ENCODE data around the gene NID1. TPM values are rescaled to one million over a fixed set of nuclear protein-coding genes. Genes with fewer than 3 reads are reported as not detected.
A peak's percentile ranks its signal among the peaks of the same experiment; 100 is the strongest.

Gene NID1
- total RNA-seq (2014; rRNA removed; shearing (Covaris generic)): 12.9 and 16.4 TPM in 2 replicates

- peak; percentile 98 for DNase-seq
- H3K27me3 ChIP-seq (ENCODE audit: control insufficient read depth, insufficient read depth, low read length): peaks cover 31% of the 10 kb centered on the region
- no peaks in the 10 kb centered on the region for H3K36me3 ChIP-seq (replicated peaks; ENCODE audit: control insufficient read depth, insufficient read depth, low read length)
- peak within 1 kb of the TSS; percentile 84 for H3K4me3 ChIP-seq (ENCODE audit: insufficient read depth, low read depth, low read length)
Observed at GRCh38 chr1:236064674-236065508, at the start of gene NID1. Gene NID1, minus strand, starts transcription at chr1:236065090. Its CDS starts 11 bp downstream, at chr1:236065079.

GRCh38 chr1:236114076-236114747, 49.3 kb upstream of the NID1 start:
- Histone ChIP-seq H3K4me3 (ENCODE audit: insufficient read depth, low read depth, low read length) (no peak overlapping the region), H3K36me3 (replicated peaks; ENCODE audit: control insufficient read depth, insufficient read depth, low read length) (no peaks in the 10 kb centered on the region), H3K27me3 (ENCODE audit: control insufficient read depth, insufficient read depth, low read length) (no peaks in the 10 kb centered on the region)
- no peak for DNase-seq

GRCh38 chr1:236113324-236114032, 48.6 kb upstream of the NID1 start:
- no peak for DNase-seq
- H3K4me3 ChIP-seq (ENCODE audit: insufficient read depth, low read depth, low read length): no peak overlapping the region
- no peaks in the 10 kb centered on the region for H3K27me3 ChIP-seq (ENCODE audit: control insufficient read depth, insufficient read depth, low read length)
- H3K36me3 ChIP-seq (replicated peaks; ENCODE audit: control insufficient read depth, insufficient read depth, low read length): no peaks in the 10 kb centered on the region

GRCh38 chr1:236112332-236112627, 47.4 kb upstream of the NID1 start:
- Histone ChIP-seq H3K27me3 (ENCODE audit: control insufficient read depth, insufficient read depth, low read length) (no peaks in the 10 kb centered on the region), H3K4me3 (ENCODE audit: insufficient read depth, low read depth, low read length) (no peak overlapping the region), H3K36me3 (replicated peaks; ENCODE audit: control insufficient read depth, insufficient read depth, low read length) (no peaks in the 10 kb centered on the region)
- no peak for DNase-seq

GRCh38 chr1:236111527-236112331, 46.8 kb upstream of the NID1 start:
- no peaks in the 10 kb centered on the region for H3K36me3 ChIP-seq (replicated peaks; ENCODE audit: control insufficient read depth, insufficient read depth, low read length)
- H3K27me3 ChIP-seq (ENCODE audit: control insufficient read depth, insufficient read depth, low read length): no peaks in the 10 kb centered on the region
- no peak overlapping the region for H3K4me3 ChIP-seq (ENCODE audit: insufficient read depth, low read depth, low read length)
- no peak for DNase-seq

- Histone ChIP-seq H3K36me3 (replicated peaks; ENCODE audit: control insufficient read depth, insufficient read depth, low read length) (no peaks in the 10 kb centered on the region), H3K4me3 (ENCODE audit: insufficient read depth, low read depth, low read length) (no peak overlapping the region)
- no peak for DNase-seq
Observed at GRCh38 chr1:236110137-236110536, 45.2 kb upstream of the NID1 start.

GRCh38 chr1:236108027-236108648, 43.2 kb upstream of the NID1 start:
- H3K27me3 ChIP-seq (ENCODE audit: control insufficient read depth, insufficient read depth, low read length): no peaks in the 10 kb centered on the region; the same call in 1 of the 2 replicates
- H3K4me3 ChIP-seq (ENCODE audit: insufficient read depth, low read depth, low read length): no peak overlapping the region
- H3K36me3 ChIP-seq (replicated peaks; ENCODE audit: control insufficient read depth, insufficient read depth, low read length): no peaks in the 10 kb centered on the region

More at GRCh38 chr1:236110137-236110536, 45.2 kb upstream of the NID1 start:
- H3K27me3 ChIP-seq (ENCODE audit: control insufficient read depth, insufficient read depth, low read length): no peaks in the 10 kb centered on the region

GRCh38 chr1:236107121-236107907, 42.4 kb upstream of the NID1 start:
- DNase-seq: no peak
- H3K27me3 ChIP-seq (ENCODE audit: control insufficient read depth, insufficient read depth, low read length): no peaks in the 10 kb centered on the region; the same call in 1 of the 2 replicates
- H3K4me3 ChIP-seq (ENCODE audit: insufficient read depth, low read depth, low read length): no peak overlapping the region
- H3K36me3 ChIP-seq (replicated peaks; ENCODE audit: control insufficient read depth, insufficient read depth, low read length): no peaks in the 10 kb centered on the region

More at GRCh38 chr1:236108027-236108648, 43.2 kb upstream of the NID1 start:
- DNase-seq: no peak

GRCh38 chr1:236103646-236104218, 38.8 kb upstream of the NID1 start:
- peak; percentile 89 for DNase-seq
- no peaks in the 10 kb centered on the region for H3K36me3 ChIP-seq (replicated peaks; ENCODE audit: control insufficient read depth, insufficient read depth, low read length)
- no peak overlapping the region for H3K4me3 ChIP-seq (ENCODE audit: insufficient read depth, low read depth, low read length)
- no peaks in the 10 kb centered on the region; the same call in 1 of the 2 replicates for H3K27me3 ChIP-seq (ENCODE audit: control insufficient read depth, insufficient read depth, low read length)

GRCh38 chr1:236103059-236103458, 38.2 kb upstream of the NID1 start:
- H3K4me3 ChIP-seq (ENCODE audit: insufficient read depth, low read depth, low read length): no peak overlapping the region
- H3K27me3 ChIP-seq (ENCODE audit: control insufficient read depth, insufficient read depth, low read length): no peaks in the 10 kb centered on the region; the same call in 1 of the 2 replicates
- H3K36me3 ChIP-seq (replicated peaks; ENCODE audit: control insufficient read depth, insufficient read depth, low read length): no peaks in the 10 kb centered on the region
- peak; percentile 80 for DNase-seq

GRCh38 chr1:236102611-236103010, 37.7 kb upstream of the NID1 start:
- no peak for DNase-seq
- Histone ChIP-seq H3K4me3 (ENCODE audit: insufficient read depth, low read depth, low read length) (no peak overlapping the region), H3K36me3 (replicated peaks; ENCODE audit: control insufficient read depth, insufficient read depth, low read length) (no peaks in the 10 kb centered on the region)

GRCh38 chr1:236101233-236102200, 36.6 kb upstream of the NID1 start:
- H3K36me3 ChIP-seq (replicated peaks; ENCODE audit: control insufficient read depth, insufficient read depth, low read length): no peaks in the 10 kb centered on the region
- DNase-seq: no peak
- no peak overlapping the region for H3K4me3 ChIP-seq (ENCODE audit: insufficient read depth, low read depth, low read length)
- H3K27me3 ChIP-seq (ENCODE audit: control insufficient read depth, insufficient read depth, low read length): no peaks in the 10 kb centered on the region; the same call in 1 of the 2 replicates

More at GRCh38 chr1:236102611-236103010, 37.7 kb upstream of the NID1 start:
- H3K27me3 ChIP-seq (ENCODE audit: control insufficient read depth, insufficient read depth, low read length): no peaks in the 10 kb centered on the region; the same call in 1 of the 2 replicates

Measured in H7 (cell line).